Left ventricle myocardium superior (tissue), 1 donor: ENCODE data around the gene ZNF670. TPM values are rescaled to one million over a fixed set of nuclear protein-coding genes. Genes with fewer than 3 reads are reported as not detected.
"Not testable (repeated sequence)": the region's sequence is repeated elsewhere in the genome, so short reads cannot be mapped to it uniquely, and the experiment has no call there.

Experiments used
- ATAC-seq: fragments of 200-7000 bp; cut with Tn5 transposase; one replicate; pipeline ENCODE4 v1.9.1; 2020; ENCODE audit warnings: mild to moderate bottlenecking, moderate library complexity
- DNase-seq: peaks from one replicate; pipeline ENCODE4 v3.0.0-alpha.2; 2020
- intact Hi-C: fragments of 100-400 bp; cut with micrococcal nuclease; formaldehyde crosslinking; loops from one replicate; pipeline ENCODE4 v1.11.0; 2022
- total RNA-seq: library from RNA; stranded (reverse); fragmentation: NEBNext Ultra II Directional; extraction: Animal tissue kit (Norgen Biotek cat#: 25700); gene quantifications from one replicate; pipeline ENCODE4 v1.2.1, GENCODE V29; 2021
- donor health status: DM: no; HTN: yes; CAD: no; lungs with severe emphysema.

Gene ZNF670
- total RNA-seq, 1 donor from 2014 or later, result 1.5 TPM

- DNase-seq, result no peak
These were observed 17.8 kb downstream of the ZNF670 start for GRCh38 chr1:247060771-247061170.

DNA sequence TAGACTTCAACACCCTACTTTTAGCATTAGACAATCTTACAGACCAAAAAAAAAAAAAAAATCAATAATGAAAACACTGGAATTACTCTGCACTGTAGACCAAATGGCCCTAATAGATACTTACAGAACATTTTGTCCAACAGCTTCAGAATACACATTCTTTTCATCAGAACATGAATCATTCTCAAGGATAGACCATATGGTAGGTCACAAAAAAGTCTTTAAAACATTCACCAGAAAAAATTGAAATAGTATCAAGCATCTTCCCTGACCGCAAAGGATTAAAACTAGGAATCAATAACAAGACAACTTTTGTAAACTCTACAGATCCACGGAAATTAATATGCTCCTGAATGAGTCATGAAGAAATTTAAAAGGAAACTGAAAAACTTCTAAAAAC is 22.5 kb downstream of the ZNF670 start:
- intact Hi-C loops, result no loop called here

More at GRCh38 chr1:247060771-247061170, 17.8 kb downstream of the ZNF670 start:
- no peak for ATAC-seq
- intact Hi-C loops, result no loop called here

GRCh38 chr1:247054992-247055415 is 23.6 kb downstream of the ZNF670 start:
- intact Hi-C loops, result no loop called here
- DNase-seq (no peak), ATAC-seq (no peak)

More for the DNA sequence above, 22.5 kb downstream of the ZNF670 start:
- DNase-seq, result no peak
- ATAC-seq, result no peak

DNA sequence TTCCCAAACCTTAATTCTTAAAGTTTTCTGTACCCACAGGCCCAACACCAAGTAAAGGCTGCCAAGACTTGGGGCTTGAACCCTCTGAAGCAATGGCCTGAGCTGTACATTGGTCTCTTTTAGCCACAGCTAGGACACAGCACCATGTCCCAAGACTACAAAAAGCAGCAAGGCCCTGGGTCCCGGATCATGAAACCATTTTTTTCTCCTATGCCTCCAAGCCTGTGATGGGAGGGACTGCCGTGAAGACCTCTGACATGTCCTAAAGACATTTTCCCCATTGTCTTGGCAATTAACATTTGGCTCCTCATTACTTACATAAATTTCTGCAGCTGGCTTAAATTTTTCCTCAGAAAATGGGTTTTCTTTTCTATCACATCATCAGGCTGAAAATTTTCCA is 30.9 kb downstream of the ZNF670 start:
- intact Hi-C loops, result no loop called here
- no peak for DNase-seq
- no peak for ATAC-seq

- intact Hi-C loops, result no loop called here
- no peak for ATAC-seq
- no peak for DNase-seq
These were observed 31.4 kb downstream of the ZNF670 start for GRCh38 chr1:247047260-247047659.

DNA sequence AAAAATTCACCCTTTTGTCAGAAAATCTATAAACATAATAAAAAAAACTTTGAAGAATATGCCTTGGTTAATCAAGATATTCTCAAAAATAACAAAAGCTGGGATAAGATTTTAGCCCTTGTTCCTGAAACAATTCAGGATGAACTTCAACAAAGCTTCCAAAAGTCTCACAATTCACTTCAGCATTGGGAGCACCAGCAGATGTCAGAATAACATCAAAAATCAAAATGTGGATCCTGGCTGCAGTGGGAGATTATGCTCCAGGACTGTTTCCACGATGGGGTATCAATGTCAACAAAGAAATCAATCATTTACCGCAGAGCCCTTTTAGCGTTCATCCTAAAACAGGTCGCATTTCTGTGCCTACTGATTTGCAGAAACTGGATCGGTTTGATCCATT is 35.2 kb downstream of the ZNF670 start:
- ATAC-seq (no peak), DNase-seq (no peak)
- intact Hi-C loops, result no loop called here

- intact Hi-C loops, result no loop called here
- DNase-seq (no peak), ATAC-seq (no peak)
These were observed 40.9 kb downstream of the ZNF670 start for GRCh38 chr1:247037511-247038320.

GRCh38 chr1:247032306-247032705 is 46.3 kb downstream of the ZNF670 start:
- DNase-seq, ATAC-seq, intact Hi-C loops: not testable (repeated sequence)

Other genes starting within 250 kb of the ZNF670 start
- 21.9 TPM for gene AHCTF1, start 146.9 kb downstream of the ZNF670 start, total RNA-seq
- gene ZNF695, start 70.8 kb downstream of the ZNF670 start, total RNA-seq, result not detected
- gene ZNF669, start 25.5 kb upstream of the ZNF670 start, total RNA-seq, result 3.7 TPM
- 7.3 TPM for gene ZNF124, start 93.2 kb upstream of the ZNF670 start, total RNA-seq
- gene VN1R5, start 177.3 kb upstream of the ZNF670 start, total RNA-seq, result not detected